GM12801 (cell line): ENCODE results near the gene COG5.

ENCODE experiments used
- CTCF ChIP-seq: IDR thresholded peaks from one replicate; pipeline ENCODE4 v1.5.1; 2011; ENCODE audit warnings: control low read depth; ENCODE audit not compliant: insufficient read length; ENCODE audit errors: extremely low read depth

The COG5 gene

DNA sequence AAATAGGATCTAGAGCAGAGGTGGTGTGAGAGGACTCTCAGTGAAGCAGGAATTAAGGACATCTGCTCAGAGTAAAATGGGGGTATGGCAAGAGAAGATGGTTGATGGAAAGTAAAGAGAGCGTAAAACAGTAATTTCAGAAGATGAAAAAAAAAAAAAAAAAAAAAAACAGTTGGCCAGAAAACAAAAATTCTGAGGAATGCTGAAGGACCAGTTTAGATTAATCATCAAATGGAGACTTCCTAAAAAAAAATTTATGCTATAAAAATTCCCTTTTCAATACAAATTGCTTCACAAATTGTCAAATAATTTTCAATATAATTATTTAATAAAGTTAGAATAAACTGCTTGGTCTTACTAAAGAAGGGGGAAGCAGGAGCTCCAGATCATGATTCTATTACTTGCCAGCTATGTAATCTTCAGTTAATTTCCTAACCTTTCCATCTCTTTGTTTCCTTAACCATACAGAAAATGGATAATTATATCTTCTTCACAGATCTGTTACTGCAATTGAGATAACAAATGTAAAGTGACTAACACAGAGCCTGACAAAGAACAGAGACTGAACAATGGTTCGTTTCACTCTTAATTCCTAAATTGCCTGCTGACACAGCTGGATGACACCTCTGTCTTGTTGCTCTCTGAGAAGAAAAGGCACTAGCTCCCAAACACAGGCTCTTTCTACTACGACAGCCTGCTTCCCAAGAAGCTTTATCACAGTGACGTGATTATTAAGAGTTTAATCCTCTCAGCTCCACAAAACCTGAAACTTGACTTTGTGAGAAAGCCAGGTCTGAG, 158.8 kb downstream of the COG5 start:
- no peak for TF ChIP-seq CTCF

GRCh38 chr7:107398161-107398560, 165.6 kb downstream of the COG5 start:
- no peak for TF ChIP-seq CTCF

GRCh38 chr7:107396990-107397389, 166.7 kb downstream of the COG5 start:
- TF ChIP-seq CTCF = no peak

DNA sequence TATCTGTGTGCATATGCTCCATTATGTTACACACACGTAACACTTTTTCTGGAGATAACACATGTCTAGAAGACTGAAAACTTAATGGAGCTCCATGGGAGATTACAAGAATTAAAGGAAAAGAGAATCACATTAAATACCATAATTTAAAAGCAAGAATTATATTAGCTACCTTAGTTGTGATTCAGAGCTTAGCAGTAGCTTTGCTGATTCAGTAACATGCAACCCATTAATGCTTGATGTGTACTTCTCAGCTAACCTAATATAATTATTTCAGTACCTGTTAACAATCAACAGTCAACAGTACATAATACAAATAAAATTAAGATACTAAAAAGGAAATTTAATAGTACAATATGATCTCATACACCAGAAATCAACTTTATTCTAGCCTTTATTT, 167.6 kb downstream of the COG5 start:
- TF ChIP-seq CTCF = no peak

DNA sequence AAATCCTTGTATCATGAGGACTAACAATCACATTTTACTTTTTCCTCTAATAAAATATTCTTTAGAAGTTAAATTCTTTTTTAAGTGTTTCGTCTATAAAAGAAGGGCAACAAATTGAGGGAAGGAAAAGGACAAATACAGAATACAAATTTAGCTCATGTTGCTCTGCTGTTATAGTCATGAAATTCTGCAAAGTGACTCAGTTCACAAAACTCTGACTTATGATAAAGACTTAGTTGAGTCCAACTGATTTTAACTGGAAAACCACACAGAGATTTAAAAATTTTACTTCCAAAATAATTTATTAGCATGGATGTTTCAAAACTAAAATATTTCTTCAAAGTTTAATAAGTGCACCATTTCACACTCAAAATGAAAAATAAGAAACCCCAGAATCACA, 168.9 kb downstream of the COG5 start:
- no peak for TF ChIP-seq CTCF

DNA sequence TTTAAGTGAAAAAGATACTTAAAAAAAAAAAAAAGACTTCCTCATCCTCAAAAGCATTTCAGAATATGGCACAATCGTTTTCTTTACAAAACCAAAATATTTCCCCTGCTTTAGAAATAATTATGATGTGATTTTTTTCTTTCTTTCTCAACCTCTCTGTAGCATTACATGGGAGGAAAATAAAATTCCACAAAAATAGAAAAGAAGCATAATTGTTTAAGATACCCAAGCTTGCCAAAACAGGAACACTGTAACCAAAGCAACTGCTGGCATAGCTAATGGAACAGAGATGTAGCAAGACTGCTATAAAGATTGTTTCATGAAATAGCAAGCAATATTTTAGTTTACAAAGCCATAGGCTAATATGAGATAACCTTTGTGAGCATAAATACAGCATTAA, 169.4 kb downstream of the COG5 start:
- no peak for TF ChIP-seq CTCF

DNA sequence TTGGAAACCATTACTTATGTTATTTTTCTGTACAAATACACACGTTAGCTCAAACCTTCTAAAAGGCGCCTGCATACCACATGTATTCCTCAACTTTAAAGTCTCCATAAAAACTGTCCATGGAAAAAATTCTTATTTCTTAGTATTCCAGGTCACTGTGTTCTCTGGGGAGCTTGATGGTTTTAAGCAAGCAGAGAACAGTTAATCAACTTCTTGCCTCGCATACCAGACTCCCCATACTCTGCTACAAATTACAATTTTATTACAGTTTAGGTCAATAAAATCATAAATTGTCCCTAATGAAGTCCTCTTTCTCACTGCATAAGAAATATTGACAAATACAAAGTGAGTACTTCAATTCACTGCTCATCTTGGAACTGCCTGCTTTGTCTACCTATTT, 170.9 kb downstream of the COG5 start:
- no peak for TF ChIP-seq CTCF
